ENCODE data around the gene KIF21A. TPM values are rescaled to one million over a fixed set of nuclear protein-coding genes. Genes with fewer than 3 reads are reported as not detected.

KIF21A gene
- total and polyA plus RNA-seq, 2 of the 13 experiments (the other 11 are each of a cell fraction or from before 2014, with no cell fraction given), result 20.6 to 39.7 TPM

DNA sequence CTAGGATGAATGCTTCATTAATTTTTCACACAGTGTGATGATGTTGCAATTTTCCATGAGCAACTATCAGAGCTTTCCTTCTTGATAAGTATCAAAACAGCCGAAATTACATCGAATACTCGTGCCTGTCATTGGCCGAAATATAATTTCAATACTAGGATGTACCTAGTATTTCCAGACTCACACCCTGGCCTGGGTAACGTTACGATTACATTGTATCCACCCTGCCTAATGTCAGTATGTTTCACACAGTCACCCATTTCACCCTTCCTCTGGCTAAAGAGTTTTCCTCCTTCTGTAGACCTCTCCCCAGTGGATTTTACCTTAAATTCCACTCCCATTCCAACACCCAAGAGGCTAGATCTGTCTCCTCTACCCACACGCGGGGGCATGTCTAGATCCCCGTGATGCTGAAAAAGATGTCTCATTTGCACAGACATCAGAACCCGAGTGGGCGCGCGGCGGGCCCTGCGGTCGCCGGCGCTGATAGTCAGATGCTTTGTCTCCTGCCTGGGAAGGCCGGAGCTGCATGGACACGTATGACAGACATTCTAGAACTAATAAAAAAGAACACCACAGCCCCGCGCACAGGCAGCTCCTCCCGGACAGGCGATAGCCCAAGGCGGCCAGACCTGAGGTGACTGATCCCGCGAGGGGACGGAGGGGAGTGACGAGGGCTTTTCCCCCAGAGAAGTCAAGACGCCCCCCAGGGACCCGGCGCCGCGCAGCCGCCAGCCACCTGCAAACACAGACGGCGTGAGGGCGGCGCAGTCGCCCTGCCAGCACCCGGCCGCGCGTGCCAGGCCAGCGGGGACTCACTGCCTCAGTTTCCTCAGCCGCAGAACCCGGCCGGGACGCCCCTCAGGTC lies 723 bp downstream of the KIF21A start (continued):
- TF ChIP-seq, protein P1, sequence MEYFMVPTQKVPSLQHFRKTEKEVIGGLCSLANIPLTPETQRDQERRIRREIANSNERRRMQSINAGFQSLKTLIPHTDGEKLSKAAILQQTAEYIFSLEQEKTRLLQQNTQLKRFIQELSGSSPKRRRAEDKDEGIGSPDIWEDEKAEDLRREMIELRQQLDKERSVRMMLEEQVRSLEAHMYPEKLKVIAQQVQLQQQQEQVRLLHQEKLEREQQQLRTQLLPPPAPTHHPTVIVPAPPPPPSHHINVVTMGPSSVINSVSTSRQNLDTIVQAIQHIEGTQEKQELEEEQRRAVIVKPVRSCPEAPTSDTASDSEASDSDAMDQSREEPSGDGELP (IDR thresholded peaks at IDR 0.05; ENCODE audit: borderline replicate concordance, low read depth), result no peak
- TF ChIP-seq CHD4 (IDR thresholded peaks at IDR 0.05; ENCODE audit: borderline replicate concordance, low read length) (no peak), ATAD3A (CRISPR knock-in tag; IDR thresholded peaks at IDR 0.05) (no peak), ZNF292 (CRISPR knock-in tag; IDR thresholded peaks at IDR 0.05; ENCODE audit: borderline replicate concordance, low read depth) (0 out of 2 replicates have a peak, but pooled peaks have one; percentile 20), YY1 (IDR thresholded peaks at IDR 0.05; ENCODE audit: insufficient read depth, insufficient replicate concordance, low read depth, low read length) (no peak), AHR (CRISPR knock-in tag; IDR thresholded peaks at IDR 0.05) (no peak), ZNF484 (CRISPR knock-in tag; IDR thresholded peaks at IDR 0.05; ENCODE audit: borderline replicate concordance, low read depth) (no peak), ISX (CRISPR knock-in tag; conservative IDR thresholded peaks at IDR 0.05) (no peak), ZNF564 (CRISPR knock-in tag; IDR thresholded peaks at IDR 0.05) (peak; percentile 19; the same call in 1 of the 2 replicates), ZFP36 (IDR thresholded peaks at IDR 0.05; ENCODE audit: borderline replicate concordance, low read depth, low read length, partially characterized antibody) (no peak), ZBTB8A (CRISPR knock-in tag; IDR thresholded peaks at IDR 0.05; ENCODE audit: borderline replicate concordance, low read depth) (no peak)
- TF ChIP-seq, protein P2, sequence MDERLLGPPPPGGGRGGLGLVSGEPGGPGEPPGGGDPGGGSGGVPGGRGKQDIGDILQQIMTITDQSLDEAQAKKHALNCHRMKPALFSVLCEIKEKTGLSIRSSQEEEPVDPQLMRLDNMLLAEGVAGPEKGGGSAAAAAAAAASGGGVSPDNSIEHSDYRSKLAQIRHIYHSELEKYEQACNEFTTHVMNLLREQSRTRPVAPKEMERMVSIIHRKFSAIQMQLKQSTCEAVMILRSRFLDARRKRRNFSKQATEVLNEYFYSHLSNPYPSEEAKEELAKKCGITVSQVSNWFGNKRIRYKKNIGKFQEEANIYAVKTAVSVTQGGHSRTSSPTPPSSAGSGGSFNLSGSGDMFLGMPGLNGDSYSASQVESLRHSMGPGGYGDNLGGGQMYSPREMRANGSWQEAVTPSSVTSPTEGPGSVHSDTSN (CRISPR knock-in tag; IDR thresholded peaks at IDR 0.05), result no peak
- TF ChIP-seq, protein P3, sequence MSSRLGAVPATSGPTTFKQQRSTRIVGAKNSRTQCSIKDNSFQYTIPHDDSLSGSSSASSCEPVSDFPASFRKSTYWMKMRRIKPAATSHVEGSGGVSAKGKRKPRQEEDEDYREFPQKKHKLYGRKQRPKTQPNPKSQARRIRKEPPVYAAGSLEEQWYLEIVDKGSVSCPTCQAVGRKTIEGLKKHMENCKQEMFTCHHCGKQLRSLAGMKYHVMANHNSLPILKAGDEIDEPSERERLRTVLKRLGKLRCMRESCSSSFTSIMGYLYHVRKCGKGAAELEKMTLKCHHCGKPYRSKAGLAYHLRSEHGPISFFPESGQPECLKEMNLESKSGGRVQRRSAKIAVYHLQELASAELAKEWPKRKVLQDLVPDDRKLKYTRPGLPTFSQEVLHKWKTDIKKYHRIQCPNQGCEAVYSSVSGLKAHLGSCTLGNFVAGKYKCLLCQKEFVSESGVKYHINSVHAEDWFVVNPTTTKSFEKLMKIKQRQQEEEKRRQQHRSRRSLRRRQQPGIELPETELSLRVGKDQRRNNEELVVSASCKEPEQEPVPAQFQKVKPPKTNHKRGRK (CRISPR knock-in tag; IDR thresholded peaks at IDR 0.05), result no peak
- TF ChIP-seq, protein P4, sequence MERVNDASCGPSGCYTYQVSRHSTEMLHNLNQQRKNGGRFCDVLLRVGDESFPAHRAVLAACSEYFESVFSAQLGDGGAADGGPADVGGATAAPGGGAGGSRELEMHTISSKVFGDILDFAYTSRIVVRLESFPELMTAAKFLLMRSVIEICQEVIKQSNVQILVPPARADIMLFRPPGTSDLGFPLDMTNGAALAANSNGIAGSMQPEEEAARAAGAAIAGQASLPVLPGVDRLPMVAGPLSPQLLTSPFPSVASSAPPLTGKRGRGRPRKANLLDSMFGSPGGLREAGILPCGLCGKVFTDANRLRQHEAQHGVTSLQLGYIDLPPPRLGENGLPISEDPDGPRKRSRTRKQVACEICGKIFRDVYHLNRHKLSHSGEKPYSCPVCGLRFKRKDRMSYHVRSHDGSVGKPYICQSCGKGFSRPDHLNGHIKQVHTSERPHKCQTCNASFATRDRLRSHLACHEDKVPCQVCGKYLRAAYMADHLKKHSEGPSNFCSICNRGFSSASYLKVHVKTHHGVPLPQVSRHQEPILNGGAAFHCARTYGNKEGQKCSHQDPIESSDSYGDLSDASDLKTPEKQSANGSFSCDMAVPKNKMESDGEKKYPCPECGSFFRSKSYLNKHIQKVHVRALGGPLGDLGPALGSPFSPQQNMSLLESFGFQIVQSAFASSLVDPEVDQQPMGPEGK (CRISPR knock-in tag; IDR thresholded peaks at IDR 0.05), result no peak
- TF ChIP-seq, protein P5, sequence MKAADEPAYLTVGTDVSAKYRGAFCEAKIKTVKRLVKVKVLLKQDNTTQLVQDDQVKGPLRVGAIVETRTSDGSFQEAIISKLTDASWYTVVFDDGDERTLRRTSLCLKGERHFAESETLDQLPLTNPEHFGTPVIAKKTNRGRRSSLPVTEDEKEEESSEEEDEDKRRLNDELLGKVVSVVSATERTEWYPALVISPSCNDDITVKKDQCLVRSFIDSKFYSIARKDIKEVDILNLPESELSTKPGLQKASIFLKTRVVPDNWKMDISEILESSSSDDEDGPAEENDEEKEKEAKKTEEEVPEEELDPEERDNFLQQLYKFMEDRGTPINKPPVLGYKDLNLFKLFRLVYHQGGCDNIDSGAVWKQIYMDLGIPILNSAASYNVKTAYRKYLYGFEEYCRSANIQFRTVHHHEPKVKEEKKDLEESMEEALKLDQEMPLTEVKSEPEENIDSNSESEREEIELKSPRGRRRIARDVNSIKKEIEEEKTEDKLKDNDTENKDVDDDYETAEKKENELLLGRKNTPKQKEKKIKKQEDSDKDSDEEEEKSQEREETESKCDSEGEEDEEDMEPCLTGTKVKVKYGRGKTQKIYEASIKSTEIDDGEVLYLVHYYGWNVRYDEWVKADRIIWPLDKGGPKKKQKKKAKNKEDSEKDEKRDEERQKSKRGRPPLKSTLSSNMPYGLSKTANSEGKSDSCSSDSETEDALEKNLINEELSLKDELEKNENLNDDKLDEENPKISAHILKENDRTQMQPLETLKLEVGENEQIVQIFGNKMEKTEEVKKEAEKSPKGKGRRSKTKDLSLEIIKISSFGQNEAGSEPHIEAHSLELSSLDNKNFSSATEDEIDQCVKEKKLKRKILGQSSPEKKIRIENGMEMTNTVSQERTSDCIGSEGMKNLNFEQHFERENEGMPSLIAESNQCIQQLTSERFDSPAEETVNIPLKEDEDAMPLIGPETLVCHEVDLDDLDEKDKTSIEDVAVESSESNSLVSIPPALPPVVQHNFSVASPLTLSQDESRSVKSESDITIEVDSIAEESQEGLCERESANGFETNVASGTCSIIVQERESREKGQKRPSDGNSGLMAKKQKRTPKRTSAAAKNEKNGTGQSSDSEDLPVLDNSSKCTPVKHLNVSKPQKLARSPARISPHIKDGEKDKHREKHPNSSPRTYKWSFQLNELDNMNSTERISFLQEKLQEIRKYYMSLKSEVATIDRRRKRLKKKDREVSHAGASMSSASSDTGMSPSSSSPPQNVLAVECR (CRISPR knock-in tag; IDR thresholded peaks at IDR 0.05; ENCODE audit: borderline replicate concordance), result peak; percentile 39; the same call in 1 of the 2 replicates
